COLO829 (cell line): ENCODE results near the gene F12.

Source experiments
- DNase-seq: peaks from one replicate; pipeline ENCODE4 v3.0.0; 2012; ENCODE audit warnings: low spot score

Gene F12

GRCh38 chr5:177409043-177409801 lies at the start of gene F12:
TSS of gene F12 (minus strand) at chr5:177409564. CDS start at chr5:177409527, 37 bp downstream.
- DNase-seq = no peak

DNA sequence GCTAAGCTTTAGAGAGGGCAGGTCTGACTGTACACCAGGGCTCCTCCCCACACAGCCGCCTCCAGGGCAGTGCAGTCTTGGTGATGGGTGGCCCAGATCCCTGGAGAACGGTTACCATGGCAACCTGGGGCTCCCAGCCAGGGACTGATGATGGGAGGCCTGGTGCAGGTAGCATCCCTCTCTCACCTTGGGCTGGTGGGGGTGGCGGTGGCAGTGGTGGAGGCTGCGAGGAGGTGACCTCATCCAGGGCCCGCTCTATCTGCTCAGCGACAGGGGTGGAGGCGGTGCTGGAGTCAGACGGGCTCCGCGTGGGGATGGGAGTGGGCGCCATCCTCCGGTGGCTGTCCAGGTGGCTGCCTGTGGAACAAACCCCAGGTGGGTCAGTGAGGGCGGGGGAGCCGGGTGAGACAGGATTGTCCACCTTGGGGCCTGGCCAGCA lies 49.6 kb upstream of the F12 start:
- no peak for DNase-seq

GRCh38 chr5:177457852-177458681 lies 48.7 kb upstream of the F12 start:
- no peak for DNase-seq

DNA sequence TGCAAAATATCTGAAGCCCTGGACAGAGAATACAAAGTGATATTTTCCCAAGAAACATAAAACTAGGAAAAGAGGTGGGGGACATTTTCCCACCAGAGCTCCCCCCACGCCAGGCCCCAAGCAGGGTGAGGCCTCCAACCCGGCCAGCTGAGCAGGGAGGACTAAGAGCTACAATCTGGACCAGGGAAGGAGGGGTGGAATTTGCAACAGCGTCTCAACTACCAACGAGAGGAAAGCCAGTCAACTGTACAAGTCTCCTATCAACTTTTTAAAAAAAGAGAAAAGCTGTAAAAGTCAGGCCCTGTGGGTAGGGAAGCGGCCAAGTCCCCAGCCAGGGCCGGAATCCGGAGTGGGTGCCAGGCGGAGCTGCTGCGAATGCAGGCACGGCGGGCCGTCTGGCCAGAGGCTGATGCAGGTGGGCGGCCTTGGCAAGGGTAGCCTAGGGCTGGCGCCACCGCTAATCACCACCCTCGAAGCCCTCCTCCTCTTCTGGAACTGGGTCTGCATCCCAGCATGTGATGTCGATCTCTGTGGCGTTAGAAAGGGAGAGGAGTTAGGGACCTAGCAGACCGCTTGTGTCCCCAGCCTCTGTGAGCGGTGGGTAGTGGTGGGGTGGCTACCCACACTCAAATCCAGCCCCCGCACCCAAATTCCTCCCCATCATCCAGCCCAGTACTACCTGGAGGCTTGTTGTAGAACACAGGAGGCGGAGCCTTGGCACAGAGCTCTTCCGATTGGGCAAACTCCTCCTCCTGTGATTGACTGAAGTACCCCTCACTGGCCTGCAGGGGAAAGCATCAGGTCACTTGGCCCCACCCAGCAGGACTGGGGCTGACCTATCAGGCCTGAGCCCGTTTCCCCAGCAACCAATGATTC lies 47.9 kb upstream of the F12 start:
- DNase-seq = peak; percentile 95

DNA sequence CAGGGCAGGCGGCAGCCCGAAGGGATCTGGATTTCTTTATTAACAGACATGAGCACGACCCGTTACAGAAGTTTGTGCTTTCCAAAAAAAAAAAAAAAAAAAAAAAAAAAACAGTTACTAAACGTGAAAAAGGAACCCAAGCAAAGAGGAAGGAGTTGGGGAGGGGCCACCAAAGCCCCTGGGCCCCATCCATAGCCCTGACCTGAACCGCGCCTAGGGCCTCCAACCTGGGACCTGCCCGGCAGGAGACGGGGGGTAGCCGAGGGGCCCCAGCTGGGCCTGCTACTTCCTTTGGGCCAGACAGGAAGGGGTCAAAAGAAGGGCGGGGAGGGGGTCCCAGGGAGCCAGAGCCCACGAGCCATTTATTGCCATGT lies 47.2 kb upstream of the F12 start:
- DNase-seq = no peak

DNA sequence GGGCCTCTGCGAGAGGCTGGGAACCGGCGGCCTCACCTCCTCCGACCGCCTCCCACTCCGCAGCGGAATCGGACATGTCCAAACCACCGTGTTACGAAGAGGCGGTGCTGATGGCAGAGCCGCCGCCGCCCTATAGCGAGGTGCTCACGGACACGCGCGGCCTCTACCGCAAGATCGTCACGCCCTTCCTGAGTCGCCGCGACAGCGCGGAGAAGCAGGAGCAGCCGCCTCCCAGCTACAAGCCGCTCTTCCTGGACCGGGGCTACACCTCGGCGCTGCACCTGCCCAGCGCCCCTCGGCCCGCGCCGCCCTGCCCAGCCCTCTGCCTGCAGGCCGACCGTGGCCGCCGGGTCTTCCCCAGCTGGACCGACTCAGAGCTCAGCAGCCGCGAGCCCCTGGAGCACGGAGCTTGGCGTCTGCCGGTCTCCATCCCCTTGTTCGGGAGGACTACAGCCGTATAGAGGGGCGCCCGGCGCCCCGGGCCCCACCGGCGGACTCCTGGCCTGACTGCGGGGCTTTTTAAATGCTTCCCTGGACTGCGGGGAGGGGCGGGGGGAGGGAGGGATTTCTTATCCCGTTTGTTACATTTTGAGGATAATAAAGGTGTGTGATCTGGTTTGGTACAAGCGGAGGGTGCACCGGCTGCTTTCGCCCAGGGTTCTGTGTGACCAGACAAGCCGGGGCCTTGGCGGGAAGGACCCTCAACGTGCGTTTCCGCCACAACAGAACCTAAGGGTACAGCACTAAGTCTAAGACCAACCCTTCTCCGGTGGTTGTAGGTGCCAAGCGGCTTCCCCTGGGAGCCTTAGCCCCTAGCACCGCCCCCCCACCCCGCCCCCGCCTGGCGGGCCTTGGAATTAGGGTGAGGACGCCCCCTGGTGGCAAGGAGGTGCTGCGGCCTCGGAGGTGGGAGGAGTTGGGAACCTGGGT lies 46.6 kb upstream of the F12 start:
- peak; percentile 75 for DNase-seq

GRCh38 chr5:177455036-177455660 lies 45.8 kb upstream of the F12 start:
- DNase-seq = no peak

DNA sequence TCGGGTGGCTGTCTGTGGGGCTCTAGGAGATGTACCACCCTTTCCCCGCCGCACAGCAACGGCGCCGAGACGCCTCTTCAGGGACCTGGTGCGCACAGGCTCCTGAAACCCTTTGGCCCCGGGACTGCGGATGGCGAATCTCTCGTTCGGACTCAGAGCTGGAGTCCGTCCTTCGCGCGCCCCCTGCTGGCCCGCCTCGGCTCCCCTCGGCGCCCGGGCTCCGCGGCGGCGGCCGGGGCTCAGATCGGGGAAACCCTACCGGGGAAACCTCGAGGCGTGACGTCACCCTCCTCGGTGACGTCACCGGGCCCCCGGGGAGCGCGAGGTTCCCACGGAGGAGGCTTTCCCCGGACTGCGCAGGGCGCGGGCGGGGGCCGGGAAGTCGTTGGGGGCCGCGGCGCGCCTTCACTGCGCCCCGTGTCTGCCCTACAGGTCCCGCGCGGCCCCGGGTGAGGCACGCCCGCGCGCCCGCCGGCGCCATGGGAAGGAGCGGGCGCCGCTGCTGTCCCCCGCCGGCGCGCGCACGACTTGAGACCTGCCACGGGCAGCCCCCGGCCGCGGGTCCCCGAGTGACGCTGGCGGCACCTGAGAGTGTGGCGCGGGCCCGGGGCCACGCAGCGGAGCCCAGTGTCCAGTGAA lies 45.2 kb upstream of the F12 start:
- peak; percentile 87 for DNase-seq

DNA sequence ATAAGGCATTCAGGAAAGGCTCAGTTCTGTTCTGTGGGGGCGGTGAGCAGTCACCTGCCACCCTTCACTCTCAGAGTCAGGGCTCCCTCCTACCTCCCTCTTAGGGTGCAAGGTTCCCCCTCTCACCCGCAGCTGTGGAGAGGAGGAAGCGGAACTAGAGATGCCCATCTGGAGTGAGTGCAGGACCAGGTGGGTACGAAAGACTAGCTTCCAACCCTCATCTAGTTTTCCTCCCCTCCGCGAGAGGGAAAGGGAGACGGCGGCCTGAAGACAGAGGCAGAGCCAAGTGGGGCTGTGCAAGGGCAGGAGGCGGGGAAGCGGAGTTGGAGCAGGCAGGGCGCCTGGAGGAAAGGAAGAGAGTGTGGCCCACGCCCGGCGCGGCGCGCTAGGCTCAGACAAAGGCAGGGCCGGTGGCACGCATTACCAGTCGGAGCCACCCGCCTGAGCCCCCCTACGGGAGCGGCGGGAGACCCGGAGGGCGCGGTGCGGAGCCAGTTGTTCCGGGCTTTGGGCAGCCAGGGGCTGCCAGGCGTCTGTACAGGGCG lies 44.6 kb upstream of the F12 start:
- no peak for DNase-seq

- DNase-seq = no peak
These were observed 43.6 kb upstream of the F12 start for GRCh38 chr5:177452688-177453638.

GRCh38 chr5:177450667-177451424 lies 41.5 kb upstream of the F12 start:
- DNase-seq = no peak

DNA sequence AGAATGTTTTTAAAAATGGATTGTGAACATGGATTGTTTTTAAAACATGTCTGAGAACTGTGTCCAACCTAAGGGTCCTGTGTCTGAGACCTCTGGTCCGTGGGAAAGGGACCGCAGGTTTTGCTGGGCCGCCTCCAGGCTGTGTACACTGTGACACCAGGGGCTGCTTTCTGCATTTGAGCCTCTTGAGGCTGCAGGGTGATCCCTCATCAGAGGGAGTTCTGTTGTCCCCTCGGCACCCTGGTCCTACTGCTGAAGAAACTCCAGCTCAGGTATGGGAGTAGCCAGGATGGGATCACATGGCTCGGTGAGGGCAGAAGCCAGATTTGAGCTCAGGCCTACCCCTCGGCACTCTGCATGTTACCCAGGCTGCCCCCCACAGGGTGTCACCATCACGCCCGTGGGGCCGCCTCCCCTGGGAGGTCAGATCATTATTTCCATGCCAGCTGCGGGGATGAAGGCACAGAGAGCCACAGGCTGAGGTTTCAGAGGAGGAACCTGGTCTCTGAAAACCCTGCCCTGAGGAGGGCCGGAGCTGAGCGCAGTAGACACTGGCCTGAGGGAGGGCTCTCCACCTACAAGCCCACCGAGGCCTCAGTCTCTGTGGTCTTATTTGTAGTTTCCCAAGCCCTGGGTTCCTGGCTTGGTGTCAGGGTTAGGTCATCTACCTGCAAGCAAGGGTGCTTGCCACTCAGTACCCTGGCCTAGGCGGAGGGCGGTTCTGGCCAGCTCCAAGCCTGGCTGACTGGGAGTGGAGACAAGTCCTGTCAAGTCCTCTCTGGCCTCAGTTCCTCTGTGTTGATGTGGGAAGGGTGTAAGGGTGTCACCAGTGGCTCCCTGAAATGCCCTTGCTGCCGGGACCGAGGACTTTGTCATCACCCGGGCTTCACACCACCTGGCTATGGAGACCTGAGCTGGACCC lies 40.0 kb upstream of the F12 start:
- no peak for DNase-seq

- DNase-seq = no peak
These were observed 39.0 kb upstream of the F12 start for GRCh38 chr5:177448244-177448950.

GRCh38 chr5:177447611-177448243 lies 38.4 kb upstream of the F12 start:
- peak; percentile 82 for DNase-seq

GRCh38 chr5:177447066-177447610 lies 37.8 kb upstream of the F12 start:
- DNase-seq = no peak
